Stimulated activated CD4-positive, alpha-beta T cell treated with anti-CD3 and anti-CD28 coated beads, Interleukin-4, amount 100 ng/mL, for 4 hours (primary cell): ENCODE data around the gene EMILIN2.
"Not testable (repeated sequence)": the region's sequence is repeated elsewhere in the genome, so short reads cannot be mapped to it uniquely, and the experiment has no call there.

Source experiments
- DNase-seq, 2 experiments: peaks; one replicate each; pipeline ENCODE4 v3.0.0-alpha.2; 2020

EMILIN2 gene

DNA sequence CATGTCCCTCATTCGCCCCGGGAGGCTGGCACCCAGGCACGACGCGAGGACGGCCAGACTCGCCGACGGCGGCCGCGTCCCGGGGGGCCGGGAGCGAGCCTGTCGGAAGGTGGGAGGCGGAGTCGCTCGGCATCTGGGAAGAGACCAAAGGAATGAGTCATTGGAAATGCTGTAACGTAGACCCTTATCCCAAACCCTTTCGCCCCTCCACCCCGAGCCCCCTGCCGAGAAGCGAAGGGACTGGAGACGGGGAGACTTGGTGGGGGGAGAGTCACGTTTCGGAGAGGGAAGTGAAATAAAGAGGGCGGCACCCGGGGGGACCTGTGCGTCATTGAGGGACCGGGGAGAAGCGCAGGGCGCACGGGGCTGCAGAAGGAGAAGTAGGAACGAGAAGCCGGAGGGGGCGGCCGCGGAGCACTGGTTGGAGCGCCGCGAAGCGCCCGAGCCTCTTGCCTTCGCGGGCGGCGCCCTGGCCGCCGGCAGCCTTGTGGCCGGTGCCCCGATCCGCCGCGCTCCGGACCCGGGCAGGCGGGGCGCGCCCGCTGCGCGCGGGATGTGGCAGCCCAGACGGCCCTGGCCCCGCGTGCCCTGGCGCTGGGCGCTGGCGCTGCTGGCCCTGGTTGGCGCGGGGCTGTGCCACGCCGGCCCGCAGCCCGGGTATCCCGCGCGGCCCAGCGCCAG is at the start of gene EMILIN2:
Gene EMILIN2, plus strand, starts transcription at position 371 of the 681 bp plus-strand sequence. Its CDS starts 183 bp downstream, at position 554.
- DNase-seq = peak; percentile 40 to 42

DNA sequence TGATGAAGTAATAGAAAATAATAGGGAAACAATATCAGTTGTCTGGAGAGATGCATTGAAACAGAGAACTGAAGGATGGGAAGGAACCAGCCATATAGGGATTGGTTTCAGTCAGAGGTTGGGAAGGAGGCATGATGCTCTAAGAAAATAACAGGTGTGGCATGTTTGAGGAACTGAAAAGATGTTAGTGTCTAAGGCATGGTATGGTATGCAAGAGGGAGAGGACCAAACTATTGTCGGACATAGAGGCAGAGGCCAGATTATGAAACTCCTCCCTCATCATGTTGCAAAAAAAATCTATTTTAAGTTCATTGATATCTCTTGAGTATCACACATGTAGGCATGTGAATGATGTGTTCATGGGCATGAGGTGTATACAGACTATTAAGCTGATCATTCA is 48.9 kb upstream of the EMILIN2 start:
- no peak for DNase-seq

DNA sequence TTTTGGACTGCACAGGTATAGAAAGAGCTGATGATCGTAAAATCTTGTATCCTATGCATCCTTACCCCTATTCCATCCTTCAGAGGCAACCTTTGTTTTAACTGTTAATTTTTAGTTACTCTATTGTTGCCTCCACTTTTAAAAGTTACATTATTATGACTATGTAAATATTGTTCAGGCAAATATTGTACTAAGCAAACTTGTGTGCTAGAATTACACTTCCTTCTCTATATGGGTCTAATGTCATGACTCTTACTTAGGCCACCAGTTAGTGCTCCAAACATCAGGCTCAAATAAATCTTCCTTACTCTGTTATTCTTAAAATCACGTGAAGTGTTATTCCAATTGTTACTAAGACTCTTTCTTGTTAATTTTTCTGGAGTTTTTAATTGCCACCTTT is 47.4 kb upstream of the EMILIN2 start:
- no peak for DNase-seq

DNA sequence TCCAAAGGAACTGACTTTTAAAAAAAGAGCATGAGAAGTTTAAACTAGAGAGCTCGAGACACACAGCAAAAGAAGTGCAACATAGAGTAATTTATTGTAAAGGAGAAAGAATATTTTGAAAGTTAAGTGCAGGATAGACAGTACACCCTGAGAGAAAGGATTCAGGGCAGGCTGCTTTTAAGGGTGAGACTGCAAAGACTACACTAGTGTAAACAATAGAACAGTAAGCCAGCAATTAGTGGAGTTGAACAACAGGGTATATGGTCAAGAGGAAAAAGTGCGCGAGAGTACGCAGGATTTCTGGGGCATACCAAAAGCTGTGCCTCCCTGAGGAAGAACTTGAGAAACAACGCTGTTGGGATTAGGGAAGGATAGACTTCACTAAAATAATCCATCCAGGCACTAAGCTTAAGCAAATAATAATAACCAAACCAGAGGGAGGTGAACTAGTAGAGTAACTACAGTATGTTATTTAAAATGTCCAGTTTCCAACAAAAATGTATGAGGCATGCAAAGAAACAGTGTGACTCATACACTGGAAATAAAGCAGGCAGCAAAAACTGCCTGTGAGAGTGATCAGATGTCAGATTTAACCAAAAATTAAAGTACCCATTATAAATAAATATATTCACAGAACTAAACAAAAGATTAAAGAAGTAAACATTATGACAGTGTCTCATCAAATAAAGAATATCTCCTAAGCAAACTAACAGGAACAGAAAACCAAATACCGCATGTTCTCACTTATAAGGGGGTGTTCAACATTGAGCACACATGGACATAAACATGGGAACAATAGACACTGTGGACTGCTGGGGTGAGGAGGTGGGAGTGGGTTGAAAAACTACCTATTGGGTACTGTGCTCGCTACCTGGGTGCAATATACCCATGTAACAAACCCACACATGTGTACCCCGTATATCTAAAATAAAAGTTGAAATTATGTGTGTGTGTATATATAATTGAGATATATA is 40.5 kb upstream of the EMILIN2 start:
- no peak for DNase-seq

DNA sequence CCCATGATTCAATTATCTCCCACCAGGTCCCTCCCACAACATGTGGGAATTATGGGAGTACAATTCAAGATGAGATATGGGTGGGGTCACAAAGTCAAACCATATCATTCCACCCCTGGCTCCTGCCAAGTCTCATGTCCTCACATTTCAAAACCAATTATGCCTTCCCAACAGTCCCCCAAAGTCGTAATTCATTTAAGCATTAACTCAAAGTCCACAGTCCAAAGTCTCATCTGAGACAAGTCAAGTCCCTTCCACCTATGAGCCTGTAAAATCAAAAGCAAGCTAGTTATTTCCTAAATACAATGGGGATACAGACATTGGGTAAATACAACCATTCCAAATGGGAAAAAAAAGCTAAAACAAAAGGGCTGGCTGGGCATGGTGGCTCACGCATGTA is 38.2 kb upstream of the EMILIN2 start:
- not testable (repeated sequence) for DNase-seq

DNA sequence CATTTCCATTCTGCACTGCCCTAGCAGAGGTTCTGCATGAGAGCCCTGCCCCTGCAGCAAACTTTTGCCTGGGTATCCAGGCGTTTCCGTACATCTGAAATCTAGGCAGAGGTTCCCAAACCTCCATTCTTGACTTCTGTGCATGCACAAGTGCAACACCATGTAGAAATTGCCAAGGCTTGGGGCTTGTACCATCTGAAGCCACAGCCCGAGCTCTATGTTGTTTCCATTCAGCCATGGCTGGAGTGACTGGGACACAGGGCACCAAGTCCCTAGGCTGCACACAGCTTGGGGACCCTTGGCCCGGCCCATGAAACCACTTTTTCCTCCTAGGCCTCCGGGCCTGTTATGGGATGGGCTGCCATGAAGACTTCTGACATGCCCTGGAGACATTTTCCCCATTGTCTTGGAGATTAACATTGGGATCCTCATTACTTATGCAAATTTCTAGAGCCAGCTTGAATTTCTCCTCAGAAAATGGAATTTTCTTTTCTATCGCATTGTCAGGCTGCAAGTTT is 37.1 kb upstream of the EMILIN2 start:
- DNase-seq = not testable (repeated sequence)

DNA sequence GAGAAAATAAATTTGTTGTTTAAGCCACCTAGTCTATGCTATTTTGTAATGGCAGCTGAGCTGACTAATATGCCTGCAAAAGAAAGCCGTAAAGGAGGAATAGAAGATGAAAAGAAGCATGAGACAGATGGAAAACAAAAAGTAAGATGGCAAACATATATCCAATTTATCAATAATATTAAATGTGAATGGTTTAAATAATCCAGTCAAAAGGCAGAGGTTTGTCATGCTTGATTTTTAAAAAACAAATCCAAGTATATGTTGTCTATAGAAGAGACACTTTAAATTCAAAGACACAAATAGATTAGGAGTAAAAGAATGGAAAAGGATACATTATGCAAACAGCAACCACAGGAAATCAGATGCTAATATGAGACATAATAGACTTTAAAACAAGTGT is 35.4 kb upstream of the EMILIN2 start:
- no peak for DNase-seq

DNA sequence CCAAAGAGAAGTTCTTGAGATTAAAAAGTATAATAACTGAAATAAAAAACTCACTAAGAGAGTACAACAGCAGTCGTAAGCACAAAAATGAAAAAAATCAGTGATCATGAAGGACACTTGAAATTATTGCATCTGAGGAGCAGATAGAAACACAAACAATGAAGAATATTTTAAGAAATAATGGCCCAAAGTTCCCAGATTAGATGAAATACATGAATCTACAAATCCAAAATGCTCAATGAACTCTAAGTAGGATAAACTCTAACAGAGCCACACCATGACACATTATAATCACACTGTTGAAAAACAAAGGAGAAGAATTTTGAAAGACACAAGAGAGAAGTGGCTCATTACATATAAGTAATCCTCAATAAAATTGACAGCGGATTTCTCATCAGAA is 31.9 kb upstream of the EMILIN2 start:
- no peak for DNase-seq

DNA sequence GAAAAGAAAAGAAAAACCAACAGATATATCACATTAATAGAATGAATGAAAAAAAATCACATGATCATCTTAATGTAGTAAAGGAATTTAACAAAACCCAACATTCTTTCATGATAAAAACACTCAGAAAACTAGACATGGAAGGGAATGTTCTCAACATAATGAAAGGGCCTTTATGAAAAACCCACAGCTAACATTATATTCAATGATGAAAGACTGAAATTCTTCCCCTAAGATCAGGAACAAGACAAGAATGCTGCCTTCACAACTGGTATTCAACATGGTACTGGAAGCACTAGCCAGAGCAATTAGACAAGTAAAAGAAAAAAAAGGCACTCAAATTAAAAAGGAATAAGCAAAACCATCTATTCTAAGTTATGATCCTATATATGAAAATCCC is 28.5 kb upstream of the EMILIN2 start:
- no peak for DNase-seq

DNA sequence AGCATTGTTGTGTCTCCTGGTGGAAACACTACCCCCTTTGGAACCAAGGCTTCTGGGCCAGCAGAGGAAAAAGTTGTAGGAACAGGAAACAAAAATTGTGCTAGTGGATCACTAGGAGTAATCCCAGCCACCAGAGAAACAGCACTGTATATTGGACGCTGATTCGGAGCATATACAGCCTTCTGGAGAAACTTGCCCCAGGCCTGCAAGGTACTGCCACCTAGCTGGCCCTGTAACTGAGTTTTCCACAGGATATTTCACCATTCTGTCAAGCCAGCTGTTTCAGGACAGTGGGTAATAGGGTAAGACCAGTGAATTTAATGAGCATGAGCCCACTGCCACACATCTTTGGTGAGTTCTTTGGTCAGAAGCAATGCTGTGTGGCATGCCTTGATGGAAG is 25.1 kb upstream of the EMILIN2 start:
- no peak for DNase-seq

DNA sequence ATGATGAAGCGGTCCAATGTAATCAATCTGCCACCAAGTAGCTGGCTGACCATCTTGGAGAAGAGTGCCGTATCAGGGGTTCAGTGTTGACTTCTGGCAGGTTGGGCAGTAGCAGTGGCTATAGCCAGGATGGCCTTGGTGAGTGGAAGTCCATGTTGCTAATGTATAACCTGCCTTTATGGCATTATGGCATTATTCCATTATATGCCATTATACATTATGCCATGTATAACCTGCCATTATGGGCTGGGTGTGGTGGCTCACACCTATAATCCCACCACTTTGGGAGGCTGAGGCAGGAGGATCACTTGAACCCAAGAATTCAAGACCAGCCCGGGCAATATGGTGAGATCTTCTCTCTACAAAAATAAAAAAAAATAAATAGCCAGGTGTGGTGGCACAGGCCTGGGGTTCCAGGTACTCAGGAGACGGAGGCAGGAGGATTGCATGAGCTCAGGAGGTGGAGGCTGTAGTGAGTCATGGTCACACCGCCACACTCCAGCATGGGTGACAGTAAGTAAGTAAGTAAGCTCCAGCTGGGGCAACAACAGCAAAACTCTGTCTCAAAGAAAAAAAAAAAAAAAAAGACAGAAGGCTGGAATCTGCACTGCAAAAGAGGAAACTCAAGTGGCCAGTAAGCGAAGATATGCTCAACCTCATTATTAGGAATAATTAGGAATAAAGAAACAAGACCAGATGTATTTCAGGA is 24.4 kb upstream of the EMILIN2 start:
- DNase-seq = no peak

DNA sequence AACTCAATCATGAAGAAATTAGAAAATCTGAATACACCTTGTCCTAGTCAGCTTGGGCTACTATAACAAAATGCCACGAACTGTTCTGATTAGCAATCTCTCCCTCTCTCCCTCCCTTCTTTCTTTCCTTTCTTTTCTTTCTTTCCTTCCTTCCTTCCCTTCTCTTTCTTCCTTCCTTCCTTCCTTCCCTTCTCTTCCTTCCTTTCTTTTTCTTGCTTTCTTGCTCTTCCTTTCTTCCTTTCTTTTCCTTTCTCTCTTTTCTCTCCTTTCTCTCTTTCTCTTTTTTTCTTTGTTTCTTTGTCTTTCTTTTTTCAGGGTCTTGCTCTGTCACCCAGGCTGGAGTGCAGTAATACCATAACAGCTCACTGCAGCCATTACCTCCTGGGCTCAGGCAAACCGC is 23.6 kb upstream of the EMILIN2 start:
- DNase-seq = no peak

DNA sequence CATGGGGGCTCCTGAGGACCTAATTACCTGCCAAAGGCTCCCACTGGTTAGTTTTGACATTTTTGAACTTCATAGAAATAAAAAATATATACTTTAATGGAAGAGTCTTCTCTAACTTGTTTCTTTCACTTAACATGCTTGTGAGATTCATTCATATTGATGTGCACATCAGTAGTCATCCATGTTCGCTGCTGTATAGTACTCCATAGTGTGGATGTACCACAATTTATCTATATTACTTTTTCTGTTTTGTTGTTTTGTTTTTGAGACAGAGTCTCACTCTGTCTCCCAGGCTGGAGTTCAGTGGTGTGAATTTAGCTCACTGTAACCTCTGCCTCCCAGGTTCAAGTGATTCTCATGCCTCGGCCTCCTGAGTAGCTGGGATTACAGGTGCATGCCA is 22.8 kb upstream of the EMILIN2 start:
- DNase-seq = no peak

DNA sequence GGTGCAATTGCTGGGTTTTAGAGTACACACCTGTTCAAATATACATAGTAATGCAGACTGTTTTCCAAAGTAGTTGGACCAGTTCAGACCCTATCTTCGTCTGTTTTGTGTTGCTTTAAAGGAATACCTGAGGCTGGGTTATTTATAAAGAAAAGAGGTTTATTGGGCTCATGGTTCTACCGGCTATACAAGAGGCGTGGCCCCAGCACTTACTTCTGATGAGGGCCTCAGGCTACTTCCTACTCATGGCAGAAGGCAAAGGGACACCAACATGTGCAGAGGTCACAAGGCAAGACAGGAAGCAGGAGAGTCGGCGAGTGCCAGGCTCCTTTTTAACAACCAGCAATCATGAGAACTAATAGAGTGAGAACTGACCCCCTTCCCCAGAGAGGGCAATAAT is 21.9 kb upstream of the EMILIN2 start:
- DNase-seq = no peak

DNA sequence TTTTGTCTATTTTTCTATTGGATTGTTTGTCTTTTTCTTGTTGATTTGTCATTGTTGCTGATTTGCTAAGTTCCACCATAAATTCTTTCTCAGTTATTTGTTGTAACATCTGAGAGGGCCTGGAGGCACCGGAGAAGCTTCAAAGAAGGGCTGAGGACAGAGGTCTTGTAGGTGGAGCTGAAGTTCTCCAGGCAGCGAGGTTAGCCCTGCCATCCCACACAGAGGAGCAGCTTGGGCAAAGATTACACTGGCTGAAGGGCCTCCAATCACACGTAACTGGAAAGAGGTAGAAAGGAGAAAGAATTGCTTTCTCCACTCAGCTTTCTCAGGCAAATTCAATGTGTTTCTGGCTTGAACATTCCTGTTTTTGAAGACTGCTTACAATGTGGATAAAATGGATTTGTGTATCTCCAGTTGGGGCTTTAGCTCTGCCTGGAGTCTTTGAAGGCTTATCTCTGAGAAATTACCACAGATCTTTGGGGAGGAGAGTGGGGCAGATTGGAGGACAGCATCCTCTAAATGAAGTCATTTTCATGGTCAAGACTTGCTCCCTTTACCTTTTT is 21.1 kb upstream of the EMILIN2 start:
- DNase-seq = no peak

DNA sequence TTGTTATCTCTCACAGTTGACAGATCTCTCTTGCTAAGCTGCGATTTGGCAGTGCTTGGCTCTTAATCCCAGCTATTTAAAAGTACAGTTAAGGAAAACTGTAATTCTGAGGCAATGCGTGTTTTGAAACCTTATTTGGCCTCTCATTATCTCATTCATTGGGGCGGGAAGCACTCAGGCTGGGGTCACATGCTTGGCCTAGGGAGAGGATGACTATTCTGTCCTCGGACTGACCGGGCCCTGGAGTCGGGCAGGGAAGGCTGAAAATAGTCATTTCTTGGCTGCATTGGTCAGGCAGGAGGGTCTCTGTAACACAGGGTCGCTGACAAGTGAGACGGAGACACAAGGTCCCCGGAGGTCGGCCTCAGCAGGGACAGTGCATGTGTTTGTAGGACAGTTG is 20.2 kb upstream of the EMILIN2 start:
- no peak for DNase-seq

DNA sequence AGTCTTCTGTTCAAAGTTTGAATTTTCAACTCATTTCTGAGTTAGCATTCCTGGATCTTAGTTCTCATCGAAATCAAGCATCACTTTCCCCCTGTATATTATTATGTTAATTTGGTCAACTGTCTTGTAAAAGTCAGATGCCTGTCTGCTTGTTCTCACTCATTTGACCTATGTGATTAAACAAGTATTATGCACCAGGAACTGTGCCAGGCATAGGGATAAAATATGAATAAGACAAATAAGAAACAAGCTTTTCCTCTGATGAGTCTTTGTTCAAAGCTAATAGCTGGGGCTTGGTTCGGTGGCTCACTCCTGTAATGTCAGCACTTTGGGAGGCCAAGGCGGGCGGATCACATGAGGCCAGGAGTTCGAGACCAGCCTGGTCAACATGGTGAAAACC is 19.7 kb upstream of the EMILIN2 start:
- no peak for DNase-seq

DNA sequence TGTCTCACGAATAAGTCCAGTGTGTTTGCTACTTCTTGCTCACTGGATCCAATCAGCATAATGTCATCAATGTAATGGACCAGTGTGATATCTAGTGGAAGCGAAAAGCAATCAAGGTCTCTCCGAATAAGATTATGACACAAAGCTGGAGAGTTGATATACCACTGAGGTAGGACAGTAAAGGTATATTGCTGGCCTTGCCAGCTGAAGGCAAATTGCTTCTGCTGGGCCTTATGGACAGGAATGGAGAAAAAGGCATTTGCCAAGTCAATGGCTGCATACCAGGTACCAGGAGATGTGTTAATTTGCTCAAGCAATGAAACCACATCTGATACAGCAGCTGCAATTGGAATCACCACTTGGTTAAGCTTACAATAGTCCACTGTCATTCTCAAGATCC is 10.7 kb upstream of the EMILIN2 start:
- not testable (repeated sequence) for DNase-seq

DNA sequence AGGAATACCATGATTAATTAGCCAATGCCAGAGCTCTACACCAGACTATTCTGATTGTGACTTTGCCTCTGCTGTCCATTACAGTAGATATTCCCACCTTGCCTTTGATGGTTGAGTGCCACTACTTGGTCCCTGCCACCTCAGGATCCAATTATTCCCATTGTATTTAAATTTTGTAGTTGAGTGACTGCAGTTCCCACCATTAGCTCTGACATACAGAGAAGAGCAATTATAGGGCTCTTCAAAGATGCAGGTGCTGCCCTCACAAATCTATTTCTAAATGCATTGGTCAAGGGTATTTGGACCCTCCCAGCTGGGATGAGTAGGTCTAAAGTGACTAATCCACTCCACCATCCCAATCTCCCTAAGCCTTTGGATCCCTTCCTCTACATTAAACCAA is 9.5 kb upstream of the EMILIN2 start:
- not testable (repeated sequence) for DNase-seq

DNA sequence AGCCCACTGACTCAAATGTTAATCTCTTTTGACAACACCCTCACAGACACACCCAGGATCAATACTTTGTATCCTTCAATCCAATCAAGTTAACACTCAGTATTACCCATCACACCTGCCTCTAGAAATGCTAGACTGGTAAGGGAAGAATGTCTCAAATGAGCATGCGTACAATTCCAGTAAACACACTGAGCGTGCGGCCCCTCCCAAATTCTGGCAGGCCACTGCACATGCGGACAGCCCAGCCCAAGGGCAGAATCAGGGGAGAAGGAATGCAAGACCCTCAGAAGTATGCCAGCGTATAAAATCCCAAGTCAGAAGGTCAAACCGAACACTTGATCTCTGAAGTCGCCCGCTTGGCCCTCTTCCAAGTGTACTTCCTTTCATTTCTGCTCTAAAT is 7.6 kb upstream of the EMILIN2 start:
- no peak for DNase-seq

DNA sequence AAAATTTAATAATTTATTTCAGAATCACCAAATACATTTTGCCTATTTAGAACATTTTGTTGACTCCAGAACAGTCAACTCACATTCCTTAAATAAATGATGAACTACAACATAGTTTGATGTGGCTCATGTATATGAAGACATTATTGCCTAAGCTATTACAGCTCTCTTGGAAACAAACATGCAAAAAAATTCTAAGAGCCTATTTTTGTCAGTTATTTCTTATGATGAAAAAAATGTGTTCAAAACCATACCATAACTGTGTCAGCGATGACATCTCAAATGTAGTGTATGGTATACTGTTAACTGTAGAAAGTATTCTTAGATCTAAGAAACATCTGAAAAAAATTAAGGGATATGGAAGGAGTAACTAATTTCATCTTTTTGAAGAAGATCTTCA is 6.3 kb upstream of the EMILIN2 start:
- DNase-seq = no peak

DNA sequence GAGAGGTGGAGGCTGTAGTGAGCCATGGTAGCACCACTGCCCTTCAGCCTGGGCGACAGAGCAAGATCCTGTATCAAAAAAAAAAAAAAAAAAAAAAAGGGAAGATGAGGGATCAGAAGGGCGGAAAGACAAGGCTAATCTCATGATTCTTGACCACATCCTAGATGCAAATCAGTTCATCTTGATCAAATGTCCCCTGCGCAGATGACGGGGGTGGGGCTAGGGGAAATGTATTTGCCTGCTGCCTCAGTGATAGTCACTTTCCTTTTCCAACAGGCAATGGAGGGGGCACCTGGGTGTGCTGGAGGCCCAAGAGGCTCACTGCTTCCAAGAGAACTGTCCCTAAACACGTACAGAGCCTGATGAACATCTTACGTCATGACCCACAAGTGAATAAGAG is 3.7 kb upstream of the EMILIN2 start:
- no peak for DNase-seq

DNA sequence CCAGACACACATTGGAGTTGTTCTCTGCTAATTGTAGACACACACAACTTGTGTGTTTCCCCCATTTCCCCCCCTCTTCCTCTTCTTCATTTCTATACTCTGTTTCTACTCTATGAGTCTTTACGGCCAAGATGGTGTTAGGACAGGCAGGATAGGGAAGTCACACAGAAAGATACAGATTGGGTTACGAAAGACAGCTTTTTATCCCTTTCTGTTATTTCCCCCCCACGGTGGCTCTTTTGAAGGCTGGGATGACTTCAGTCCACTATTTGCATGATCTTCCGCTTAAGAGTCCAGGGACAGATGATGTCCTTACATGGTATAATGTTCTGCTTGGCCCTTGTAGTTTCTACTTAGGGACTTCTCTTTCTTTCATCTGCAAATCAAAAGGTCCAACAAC is 1.6 kb upstream of the EMILIN2 start:
- DNase-seq = no peak
